GM18519 (cell line): ENCODE data around the gene WWOX.

Source experiments
- ATAC-seq: cut with Tn5 transposase; IDR thresholded peaks from one replicate; pipeline ENCODE4 v1.9.1; 2021; ENCODE audit warnings: mild to moderate bottlenecking, moderate library complexity; ENCODE audit not compliant: unreplicated experiment, low FRiP score

Gene WWOX

DNA sequence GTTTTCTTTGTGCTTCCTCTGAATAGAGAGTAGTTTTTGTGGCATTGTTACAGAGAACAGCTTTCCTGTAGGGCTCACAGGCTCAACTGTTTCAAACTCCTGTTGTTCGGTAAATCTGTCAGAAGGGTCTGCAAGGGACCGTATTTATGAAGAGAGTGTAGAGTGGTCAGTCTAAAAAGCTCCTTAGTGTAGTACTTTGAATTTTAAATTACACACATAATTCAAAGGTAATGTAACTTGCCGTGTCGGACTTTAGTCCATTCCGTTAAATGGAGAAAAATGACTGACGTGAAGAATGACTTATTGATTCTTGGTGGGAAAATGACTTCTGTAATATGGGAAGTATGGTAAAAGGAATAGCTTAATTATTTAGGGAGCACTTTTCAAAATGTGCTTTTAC, 190.9 kb downstream of the WWOX start:
- no peak for ATAC-seq

DNA sequence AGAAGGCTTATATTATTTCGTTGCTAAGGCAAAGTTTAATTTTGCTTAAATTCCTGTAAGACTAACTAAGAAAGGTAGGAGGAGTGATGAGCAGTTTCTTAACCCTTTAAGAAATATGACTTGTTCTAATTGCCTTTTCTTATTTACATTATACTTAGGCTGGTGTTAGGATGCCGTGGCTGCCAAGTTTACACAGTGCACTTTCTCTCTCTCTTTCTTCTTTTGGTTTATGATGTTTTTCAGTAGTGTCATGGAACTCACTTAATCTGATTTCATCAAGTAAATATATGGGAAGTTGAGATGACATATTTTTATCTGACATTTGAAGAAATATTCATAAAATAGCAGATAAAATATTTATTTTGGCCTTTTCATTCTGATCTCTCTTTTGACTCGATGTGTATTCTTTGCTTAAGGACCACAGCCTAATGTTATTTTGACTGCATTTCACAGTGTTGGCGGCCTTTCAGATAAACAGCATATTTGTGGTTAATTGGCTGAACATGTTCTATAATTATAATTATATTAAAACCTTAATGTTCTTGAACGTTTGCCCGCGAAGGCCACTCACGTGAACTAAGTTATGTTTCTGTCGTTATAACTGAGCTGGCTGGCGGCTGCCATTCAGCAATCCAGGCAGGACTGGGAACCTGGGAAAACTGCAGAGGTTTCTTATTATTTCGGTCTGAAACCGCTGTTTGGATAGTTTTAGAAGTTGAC, 191.6 kb downstream of the WWOX start:
- ATAC-seq = no peak

DNA sequence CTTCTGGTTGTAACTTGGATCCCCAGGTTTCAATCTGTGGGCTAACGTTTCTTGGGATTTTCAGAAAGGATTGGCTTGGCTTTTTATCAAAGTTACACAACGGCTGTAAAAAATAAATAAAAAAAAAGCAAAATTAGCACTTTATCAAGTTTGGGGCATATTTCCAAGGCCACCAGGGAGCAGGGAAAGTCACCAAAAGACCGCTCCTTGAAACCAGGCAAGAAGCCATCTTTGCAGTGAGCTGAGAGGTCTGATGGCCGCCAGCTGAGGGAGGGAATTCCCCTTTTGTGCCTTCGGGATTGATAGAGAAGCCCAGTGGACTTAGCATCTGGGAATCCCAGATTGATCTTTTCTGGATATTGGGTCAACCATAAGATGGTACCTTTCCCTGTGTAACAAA, 192.2 kb downstream of the WWOX start:
- no peak for ATAC-seq

DNA sequence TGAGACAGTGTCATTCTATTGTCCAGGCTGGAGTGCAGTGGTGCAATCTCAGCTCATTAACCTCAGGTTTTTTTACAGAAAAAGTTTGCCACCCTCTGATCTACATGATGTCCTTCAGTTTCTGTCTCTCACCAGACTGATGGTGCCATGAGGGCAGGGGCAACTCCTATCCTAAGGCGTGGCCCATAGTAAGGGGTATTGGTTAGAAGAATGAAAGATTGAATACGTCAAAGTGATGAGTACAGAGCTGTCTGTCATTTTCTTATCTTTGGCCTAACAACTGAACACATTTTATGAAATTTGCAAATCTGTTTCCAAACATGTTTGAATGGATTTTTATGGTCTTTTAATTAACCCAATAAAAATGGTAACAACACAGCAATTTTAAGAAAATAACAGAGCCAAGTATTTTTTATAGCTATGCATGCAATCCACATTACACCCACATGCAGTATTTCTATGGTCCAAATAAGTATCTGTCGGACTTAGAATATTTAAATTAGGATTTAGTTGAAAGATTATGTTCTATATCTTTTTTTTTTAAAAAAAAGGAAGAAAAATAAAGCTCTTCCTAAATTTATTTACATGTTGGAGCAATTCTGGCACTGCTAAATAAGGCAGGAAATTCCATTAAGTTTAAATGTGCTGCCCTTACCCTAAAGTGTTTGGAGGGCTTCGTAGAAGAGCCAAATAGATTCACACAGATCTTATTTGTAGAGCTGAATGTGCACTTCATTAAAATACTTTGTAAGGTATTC, 192.8 kb downstream of the WWOX start:
- ATAC-seq = no peak

DNA sequence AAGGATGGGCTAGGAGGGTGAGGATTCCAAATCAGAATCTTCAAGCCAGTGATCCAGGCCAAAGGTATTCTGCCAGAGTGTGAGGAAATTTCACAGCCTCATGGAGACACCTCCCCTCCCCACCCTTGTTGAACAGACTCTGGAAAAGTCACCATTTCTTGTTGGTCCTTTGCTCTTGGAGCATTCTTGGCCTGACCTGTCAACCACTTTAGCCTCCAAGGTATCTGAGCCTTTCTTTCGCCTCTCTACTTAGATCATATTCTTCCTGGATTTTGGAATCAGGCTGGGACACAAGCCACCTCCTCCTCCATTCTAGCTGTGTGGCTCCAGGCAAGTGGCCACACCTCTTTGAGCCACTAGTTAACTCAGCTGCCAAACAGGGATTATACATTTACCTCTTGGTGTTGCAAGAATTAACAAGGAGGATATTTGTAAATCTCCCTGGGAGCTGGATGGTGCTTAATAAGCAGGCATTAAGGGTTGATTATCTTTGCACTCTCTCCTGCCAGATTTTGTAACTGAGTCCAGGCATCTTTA, 193.5 kb downstream of the WWOX start:
- no peak for ATAC-seq

DNA sequence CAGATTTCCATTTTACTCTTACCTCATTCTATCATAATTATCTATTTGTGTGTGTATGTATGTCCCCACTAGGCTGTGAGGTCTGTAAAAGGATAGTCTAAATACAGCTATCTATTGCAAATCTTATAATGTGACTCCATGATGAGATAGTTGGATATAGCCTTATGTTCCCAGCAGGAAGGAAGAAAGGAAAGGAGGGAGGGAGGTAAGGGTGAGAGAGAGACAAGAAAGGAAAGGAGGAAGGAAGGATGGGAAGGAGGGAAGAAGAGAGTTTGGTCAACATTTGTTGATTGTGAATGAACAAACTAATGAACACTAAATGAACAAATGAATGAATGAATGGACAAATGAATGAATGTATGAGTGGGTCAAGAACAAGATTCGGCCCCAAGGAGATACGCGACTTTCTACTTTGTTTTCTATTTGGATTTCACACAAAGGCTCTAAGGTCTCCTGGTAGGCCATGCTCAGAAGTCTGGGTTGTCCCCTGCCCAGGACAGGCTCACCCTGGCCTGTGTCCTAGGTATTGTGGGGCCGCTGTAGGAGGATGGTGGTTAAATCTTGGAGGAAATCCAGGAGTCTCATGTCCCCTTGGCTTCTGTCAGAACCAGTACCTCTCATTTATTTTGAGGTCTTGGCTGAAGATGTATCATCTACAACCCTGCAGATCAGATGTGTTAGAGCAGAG, 195.2 kb downstream of the WWOX start:
- ATAC-seq = no peak

DNA sequence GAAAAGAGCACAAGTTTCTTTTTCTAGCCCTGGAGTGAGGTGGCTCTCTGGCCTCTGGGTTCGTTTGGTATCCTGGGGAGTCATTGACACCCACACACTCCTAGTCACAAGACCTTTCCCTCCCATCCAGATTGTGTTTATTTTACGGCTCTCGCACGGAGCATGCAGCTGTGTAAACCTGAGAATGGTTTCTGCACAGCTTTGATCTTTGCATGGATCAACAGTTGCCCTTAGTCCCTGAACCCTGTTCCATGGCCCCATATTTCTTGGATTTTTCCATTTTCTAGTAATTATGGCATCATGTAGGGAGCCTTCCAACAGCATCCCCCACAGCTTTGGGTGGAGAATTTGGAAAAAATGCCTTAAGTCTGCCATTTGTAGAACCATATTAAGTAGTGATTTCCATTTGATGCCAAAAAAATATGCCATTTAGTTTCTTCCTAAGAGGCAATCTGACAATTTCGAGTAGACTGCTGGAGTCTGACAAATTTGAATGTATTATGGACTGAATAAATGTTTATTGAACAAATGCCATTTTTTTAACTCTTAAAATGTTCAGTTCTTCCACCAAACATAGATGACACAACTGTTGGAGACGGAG, 197.7 kb downstream of the WWOX start:
- ATAC-seq = no peak

DNA sequence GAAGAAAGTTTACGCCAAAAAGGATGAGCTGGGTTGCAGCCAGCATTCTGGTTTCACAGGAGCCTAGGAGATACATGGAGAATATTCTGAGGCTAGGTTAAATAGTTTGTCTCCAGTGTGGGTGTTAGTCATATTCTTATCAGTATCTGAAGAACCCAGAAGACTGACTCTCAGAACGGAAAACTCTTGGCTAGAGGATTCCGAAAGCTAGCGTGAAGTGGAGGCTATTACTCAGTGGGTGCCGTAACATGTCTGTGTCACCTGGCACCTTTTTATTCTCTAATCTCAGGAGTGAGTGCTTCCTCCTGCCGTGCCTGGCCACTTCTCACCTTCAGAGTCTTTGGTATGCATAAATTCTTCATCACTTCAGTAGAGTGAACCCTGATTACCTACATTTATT, 199.5 kb downstream of the WWOX start:
- ATAC-seq = no peak

DNA sequence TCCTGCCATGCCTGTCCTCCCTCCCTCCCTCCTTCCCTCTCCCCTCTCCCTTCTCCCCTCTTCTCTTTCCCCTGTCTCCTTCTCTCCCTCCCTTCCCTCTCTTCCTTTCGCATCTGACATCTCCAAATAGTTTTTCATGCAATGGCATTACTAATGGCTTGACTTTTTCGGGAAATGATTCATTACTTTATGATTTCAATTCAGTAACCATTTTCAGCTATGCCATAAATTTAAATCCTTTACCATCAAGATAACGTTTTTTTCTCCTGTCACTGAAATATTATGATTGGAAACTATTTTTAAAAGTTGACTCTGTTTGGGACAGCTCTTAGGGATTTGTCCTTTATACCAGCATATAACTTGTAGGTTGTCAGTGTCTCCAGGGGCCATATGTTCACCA, 201.0 kb downstream of the WWOX start:
- no peak for ATAC-seq

DNA sequence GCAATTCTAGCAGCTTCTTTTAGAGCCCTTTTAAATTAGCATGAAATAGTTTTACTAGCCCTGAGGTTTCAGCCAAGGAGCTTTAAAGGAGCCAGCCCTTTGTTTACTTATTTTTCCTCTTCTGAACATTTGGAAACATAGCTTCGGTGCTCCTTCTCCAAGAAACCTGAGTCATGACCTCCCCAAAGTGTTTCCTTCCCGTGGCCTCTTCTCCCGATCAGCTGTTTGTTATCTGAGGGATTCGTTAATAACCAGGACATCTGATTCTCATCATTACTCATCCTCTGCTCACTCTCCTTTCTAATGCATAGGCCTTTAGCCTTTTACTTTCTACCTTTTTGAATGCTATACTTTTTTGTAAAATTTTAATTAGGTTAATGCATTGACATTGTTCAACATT, 204.5 kb downstream of the WWOX start:
- no peak for ATAC-seq

DNA sequence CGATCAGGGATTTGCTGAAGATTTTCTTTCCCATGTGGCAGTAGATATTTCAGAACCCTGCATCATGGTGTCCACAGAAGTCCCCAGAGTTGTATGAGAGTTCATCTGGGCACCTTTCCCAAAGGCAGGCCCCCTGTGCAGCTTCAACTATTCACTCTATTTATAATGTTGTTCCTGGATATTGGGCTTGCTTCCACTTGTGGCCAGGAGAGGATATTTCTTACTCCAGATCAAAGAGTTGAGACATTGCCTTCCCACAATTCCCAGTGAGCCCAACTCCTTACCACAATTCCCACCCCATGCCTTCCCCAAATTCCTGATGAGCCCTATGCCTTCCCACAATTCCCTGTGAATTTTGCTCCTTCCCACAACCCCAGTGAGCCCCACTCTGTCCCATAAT, 206.9 kb downstream of the WWOX start:
- ATAC-seq = no peak

DNA sequence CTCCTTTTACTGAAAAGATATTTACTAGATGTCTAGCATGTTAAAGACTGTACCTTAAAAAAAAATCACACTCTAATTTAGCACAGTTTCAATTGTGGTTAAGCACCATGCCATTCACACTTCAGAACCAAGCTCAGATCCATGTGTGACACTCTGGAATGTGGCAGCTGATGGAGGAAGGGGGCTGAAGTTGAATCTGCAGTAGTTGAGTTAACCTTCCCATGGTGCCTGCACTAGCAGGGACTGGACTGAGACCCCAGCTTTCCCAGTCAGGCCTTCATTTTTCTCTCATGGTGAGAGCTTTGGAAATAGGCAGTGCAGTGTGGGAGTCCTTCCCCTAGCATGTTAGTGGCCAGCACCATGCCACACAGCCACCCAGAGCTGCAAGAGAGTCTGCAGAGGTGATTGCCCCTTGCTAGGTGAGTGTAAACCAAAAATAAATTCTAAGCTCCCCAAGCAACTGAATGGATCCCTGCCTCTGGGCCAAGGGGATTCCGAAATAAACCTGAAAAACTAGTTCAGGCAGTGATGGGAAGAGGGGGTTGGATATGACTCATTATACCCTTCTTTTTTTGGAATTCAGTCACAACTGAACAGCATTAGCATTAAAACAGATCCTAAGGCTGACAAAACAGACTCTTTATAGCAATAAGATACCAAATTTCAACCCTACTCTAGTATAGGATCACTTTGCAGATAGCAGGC, 208.5 kb downstream of the WWOX start:
- ATAC-seq = no peak

DNA sequence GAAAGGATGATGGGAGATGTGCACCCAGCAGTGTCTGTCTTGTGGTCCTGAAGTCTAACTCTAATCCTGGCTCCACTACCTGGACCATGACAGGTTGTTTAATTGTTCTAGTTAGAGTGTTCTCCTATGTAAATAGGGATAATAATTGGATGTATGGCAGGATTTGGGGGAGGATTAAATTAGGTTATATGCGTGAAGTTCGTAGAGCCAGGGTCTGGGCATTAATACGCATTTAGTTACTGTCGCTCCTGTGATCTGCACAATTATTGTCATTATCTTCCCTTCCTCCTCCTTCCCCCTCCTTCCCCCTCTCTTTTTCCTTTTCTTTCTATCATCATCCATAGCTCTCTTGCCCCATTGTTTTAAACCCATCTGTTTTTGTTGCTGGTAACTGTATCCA, 210.3 kb downstream of the WWOX start:
- ATAC-seq = no peak

DNA sequence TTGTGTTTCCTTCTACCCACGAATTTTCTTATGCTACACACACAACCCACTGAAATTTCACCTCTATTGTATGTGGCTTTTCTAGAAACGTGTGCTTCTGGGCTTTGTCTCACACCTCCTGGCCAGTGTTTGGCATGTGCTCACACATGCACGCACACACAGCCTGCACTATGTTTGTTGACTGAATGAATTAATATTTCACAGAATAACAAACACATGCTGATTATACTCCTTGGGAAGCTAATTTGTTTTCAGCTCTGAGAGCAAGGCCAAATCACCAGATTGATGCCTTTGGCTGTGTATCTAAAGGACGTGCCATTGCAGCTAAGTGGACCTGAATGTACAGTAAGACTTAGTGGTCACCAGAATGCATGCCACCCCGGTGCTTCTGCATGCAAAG, 210.7 kb downstream of the WWOX start:
- ATAC-seq = no peak

DNA sequence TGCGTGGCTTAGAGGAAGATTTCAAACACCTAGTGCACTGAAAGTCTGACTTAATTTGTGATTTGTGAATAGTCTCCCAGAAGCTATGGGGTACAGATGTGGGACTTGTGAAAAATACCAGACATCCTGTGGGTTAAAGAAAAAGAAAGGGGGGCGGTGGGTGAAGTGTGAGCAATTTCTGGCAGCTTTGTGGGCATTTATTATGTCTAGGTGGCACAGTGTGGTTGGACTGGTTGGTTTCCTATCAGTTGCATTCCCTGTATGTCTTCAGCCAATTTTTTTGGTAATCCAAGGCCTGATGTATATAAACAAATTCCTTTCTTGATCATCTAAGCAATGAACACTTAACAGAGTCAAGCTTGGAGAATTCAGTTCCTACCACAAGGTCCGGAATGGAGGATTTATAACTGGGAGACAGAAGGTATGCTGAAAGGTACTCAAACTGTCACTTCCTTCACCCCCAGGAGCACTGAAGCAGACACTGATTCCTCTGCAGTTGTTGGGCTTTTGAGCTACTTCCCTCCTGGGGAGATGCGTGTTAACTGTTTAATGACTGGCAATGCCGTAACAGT, 211.6 kb downstream of the WWOX start:
- ATAC-seq = no peak

DNA sequence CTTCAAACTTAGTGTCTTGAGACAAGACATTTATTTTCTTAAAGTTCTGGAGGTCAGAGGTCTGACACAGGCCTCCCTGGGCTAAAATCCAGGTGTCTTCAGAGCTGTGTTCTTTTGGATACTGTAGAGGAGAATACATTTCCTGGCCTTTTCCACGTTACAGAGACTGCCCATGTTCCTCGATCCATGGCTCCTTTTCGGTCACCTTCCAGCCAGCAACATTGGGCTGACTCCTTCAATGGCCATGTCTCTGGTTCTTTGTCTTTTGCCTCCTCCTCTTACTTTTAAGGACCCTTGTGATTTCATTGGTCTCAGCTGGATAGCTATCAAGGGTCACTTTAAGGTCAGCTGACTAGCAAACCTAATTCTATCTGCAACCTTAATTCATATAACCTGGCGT, 212.4 kb downstream of the WWOX start:
- no peak for ATAC-seq

DNA sequence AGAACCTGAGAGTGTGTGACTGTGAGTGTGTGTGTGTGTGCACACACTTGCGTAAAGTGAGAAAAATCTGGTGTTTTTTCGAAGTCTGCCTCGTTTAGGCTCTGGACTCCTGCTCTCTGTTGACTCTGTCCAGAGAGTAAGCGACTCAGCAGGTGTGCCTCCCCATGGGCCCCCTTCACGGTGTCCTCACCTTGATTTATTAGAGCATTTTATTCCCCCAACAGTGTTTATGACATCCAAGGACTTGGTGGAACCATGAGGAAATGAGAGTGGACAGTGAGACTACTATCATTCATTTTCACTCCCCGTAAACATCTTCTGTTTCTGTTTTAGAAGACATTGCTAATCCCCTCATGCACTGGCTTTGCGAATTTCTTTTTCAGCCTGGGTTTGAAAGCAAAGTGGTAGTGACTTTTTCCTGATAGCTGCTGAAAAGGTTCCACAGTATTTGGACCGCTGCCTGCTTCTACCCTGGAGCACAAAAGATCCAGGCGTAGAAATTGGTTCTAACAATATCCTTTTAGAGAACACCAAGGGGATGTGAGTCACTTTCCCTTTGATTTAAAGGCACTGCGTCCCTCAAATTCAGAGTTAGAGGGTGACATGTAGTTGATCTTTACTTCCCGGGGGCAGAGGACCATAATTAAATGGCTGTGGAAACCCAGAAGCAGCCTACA, 218.2 kb downstream of the WWOX start:
- no peak for ATAC-seq

DNA sequence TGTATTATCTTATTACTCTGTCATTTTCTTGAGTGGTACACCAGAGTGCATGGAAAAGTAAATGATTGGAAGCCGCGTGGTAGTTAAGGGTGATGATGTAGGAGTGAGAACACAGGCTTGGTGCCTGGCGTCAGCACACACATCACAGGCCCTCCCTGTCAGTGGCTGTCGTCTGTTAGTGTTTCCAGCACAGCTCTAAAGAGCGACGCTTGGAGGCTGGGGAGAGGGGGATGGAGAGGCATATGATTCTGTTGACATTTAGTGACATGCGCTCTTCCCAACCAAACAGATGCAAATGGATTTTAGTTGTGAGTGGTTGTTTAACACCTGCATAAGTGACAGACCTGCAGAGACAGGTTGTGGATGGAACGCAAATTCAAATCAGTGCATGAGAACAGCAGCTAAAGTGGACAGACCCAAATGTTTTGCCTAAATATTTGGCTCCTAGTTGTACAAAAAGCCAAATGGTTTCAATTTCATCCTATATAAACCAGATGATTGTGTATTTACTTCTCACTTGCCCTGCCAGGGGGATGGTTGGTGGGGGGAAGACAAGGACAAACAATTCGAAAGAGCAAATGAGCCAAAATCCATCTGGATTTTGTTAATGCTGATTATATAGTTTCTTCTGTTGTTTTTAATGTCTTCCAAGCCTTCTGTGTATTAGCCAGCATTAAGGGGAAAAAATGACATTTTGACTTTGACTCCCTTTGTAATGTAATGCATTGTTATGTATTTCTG, 222.3 kb downstream of the WWOX start:
- ATAC-seq = no peak

DNA sequence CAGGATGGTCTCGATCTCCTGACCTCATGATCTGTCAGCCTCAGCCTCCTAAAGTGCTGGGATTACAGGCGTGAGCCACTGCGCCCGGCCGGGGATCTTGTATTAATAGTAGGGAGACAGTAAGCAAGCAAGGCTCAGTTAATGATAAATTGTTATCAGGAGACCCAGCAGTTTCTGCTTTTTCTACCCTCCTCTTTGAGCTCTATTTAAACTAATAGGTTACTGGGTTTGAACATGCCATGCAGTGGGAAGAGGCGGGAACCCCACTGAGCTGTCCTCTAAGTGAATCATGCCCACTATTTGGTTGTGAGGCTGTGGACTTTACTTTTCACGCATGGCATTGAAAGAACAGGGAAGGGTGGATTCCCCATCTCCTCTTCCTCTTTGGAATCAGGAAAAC, 223.9 kb downstream of the WWOX start:
- no peak for ATAC-seq
